HEK293 (cell line): ENCODE measurements around the gene GAK.

Source experiments
- BCL6B ChIP-seq: fragments of 450-650 bp; formaldehyde crosslinking; IDR thresholded peaks from 2 replicates; pipeline ENCODE4 v1.5.1; 2017; ENCODE audit warnings: missing biosample characterization, missing genetic modification characterization
- CTCF ChIP-seq: fragments of 450-650 bp; formaldehyde crosslinking; IDR thresholded peaks from 2 replicates; pipeline ENCODE4 v1.5.1; 2016; ENCODE audit warnings: missing biosample characterization, missing genetic modification characterization
- KLF16 ChIP-seq: fragments of 450-650 bp; formaldehyde crosslinking; IDR thresholded peaks from 2 replicates; pipeline ENCODE4 v1.5.1; 2017; ENCODE audit warnings: missing biosample characterization, missing genetic modification characterization
- SP2 ChIP-seq: fragments of 450-650 bp; formaldehyde crosslinking; IDR thresholded peaks from 2 replicates; pipeline ENCODE4 v1.5.1; 2016; ENCODE audit warnings: missing biosample characterization, missing genetic modification characterization
- SP3 ChIP-seq: fragments of 450-650 bp; formaldehyde crosslinking; IDR thresholded peaks from 2 replicates; pipeline ENCODE4 v1.5.1; 2016; ENCODE audit warnings: missing biosample characterization, missing genetic modification characterization
- ZBTB7A ChIP-seq: fragments of 450-650 bp; formaldehyde crosslinking; IDR thresholded peaks from 2 replicates; pipeline ENCODE4 v1.5.1; 2016; ENCODE audit warnings: low read depth, missing biosample characterization, missing genetic modification characterization
- ZNF223 ChIP-seq: fragments of 450-650 bp; formaldehyde crosslinking; IDR thresholded peaks from 2 replicates; pipeline ENCODE4 v1.5.1; 2016; ENCODE audit warnings: missing biosample characterization, missing genetic modification characterization
- ZNF23 ChIP-seq: fragments of 450-650 bp; formaldehyde crosslinking; IDR thresholded peaks from 2 replicates; pipeline ENCODE4 v1.5.1; 2016; ENCODE audit warnings: missing biosample characterization, missing genetic modification characterization, borderline replicate concordance
- ZNF274 ChIP-seq, 2 experiments: fragments of 200-500 bp in 1 of 2; fragments of 450-650 bp in 1 of 2; sonication (Bioruptor generic) in 1 of 2; formaldehyde crosslinking in 1 of 2; IDR thresholded peaks; 2 replicates each; pipeline versions ENCODE4 v1.5.1 to v1.6.1; 2014 to 2016; ENCODE audit warnings: borderline replicate concordance in 1 of 2, inconsistent platforms in 1 of 2, low read length in 1 of 2, missing biosample characterization in 1 of 2, missing genetic modification characterization in 1 of 2
- ZNF560 ChIP-seq: fragments of 450-650 bp; formaldehyde crosslinking; IDR thresholded peaks from 2 replicates; pipeline ENCODE4 v1.5.1; 2017; ENCODE audit warnings: missing biosample characterization, missing genetic modification characterization, borderline replicate concordance
- ZNF561 ChIP-seq: fragments of 450-650 bp; IDR thresholded peaks from 2 replicates; pipeline ENCODE4 v1.5.1; 2018; ENCODE audit warnings: missing biosample characterization, missing genetic modification characterization, borderline replicate concordance

GRCh38 chr4:845233-845835 lies 86.8 kb downstream of the GAK start:
- TF ChIP-seq CTCF (tag by site-specific recombination) (no peak), ZNF561 (tag by site-specific recombination) (no peak), ZBTB7A (tag by site-specific recombination) (no peak), BCL6B (tag by site-specific recombination) (no peak), ZNF274 (IDR thresholded peaks at IDR 0.05; ENCODE audit: low read length) (no peak), ZNF274 (tag by site-specific recombination; IDR thresholded peaks at IDR 0.05; ENCODE audit: borderline replicate concordance) (no peak), ZNF23 (no peak), KLF16 (tag by site-specific recombination) (no peak), ZNF223 (tag by site-specific recombination) (no peak), SP3 (no peak), ZNF560 (tag by site-specific recombination) (no peak), SP2 (tag by site-specific recombination) (no peak)
